ENCODE results near the gene ABCA1.

DNA sequence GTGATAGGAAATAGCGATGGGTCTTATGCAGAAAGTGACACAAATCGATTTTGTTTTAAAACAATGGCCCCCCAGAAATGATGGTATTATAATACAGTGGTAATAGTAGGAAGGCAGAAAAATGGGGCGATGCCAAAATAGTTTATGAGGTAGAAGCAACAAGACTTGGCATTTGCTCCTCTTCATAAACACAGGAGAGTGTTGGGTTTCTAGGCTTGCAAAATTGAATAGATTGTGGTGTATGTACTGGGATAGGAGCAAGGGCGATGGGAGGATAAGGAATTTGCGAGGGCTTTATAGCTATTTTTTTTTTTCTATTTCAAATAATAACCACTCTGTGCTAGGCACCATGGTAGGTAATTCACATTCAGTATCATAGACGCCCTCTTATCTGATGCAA is 49.2 kb upstream of the ABCA1 start:
- TF ChIP-seq, protein P1, sequence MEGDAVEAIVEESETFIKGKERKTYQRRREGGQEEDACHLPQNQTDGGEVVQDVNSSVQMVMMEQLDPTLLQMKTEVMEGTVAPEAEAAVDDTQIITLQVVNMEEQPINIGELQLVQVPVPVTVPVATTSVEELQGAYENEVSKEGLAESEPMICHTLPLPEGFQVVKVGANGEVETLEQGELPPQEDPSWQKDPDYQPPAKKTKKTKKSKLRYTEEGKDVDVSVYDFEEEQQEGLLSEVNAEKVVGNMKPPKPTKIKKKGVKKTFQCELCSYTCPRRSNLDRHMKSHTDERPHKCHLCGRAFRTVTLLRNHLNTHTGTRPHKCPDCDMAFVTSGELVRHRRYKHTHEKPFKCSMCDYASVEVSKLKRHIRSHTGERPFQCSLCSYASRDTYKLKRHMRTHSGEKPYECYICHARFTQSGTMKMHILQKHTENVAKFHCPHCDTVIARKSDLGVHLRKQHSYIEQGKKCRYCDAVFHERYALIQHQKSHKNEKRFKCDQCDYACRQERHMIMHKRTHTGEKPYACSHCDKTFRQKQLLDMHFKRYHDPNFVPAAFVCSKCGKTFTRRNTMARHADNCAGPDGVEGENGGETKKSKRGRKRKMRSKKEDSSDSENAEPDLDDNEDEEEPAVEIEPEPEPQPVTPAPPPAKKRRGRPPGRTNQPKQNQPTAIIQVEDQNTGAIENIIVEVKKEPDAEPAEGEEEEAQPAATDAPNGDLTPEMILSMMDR (IDR thresholded peaks at IDR 0.05): no peak
- TF ChIP-seq EP300 (IDR thresholded peaks at IDR 0.05) (no peak), POLR2A (IDR thresholded peaks at IDR 0.05) (no peak)
